ENCODE results near the gene HDAC9.

HDAC9 gene

DNA sequence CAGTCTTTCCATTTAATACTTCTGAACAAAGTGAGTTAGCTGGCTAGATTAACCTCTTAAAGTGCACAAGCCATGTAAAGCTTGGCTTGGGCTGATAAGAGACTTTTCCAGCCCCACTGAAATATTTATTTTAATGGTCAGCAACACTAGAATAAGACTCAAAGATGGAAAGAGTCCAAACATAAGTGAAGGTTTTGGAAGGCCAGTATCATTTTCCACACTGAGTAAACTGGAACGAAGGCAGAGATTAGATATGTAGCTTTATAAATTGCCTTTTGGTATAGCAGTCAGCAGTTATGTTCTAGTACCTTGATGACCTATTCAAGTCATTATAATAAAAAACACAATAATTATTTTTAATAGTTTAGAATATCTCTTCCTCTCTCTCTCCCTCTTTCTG, 102.2 kb downstream of the HDAC9 start:
- no peak for FAIRE-seq

GRCh38 chr7:18607025-18607424, 111.5 kb downstream of the HDAC9 start:
- FAIRE-seq: peak; percentile 57

DNA sequence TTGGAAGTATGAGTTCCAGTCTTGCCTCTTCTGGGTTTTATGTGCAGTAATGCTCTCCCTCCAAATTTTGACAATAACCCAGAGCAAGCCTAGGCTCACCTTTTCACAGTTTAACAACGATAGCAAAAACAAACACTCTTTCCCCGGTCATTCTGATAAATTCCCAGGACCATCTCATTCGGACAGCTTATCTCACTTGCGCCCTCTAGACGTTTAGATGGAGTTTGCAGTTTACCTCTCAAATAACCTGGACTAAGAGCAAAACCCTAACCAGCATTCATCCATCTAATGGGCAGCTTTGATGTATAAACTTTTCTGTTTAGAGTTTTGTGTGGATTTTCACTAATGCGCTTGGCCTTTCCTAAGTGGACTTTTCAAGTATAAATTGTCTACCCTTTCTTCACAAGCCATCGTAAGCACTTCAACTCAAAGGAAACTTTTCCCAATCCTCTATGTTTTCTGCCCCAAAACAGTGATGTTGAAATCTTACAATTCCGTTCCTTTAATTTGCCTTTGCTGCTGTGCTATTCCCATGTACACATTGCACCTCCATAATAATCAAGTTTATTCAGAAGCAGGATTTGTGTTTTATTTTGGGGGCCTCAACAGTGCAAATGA, 114.9 kb downstream of the HDAC9 start:
- FAIRE-seq: no peak

DNA sequence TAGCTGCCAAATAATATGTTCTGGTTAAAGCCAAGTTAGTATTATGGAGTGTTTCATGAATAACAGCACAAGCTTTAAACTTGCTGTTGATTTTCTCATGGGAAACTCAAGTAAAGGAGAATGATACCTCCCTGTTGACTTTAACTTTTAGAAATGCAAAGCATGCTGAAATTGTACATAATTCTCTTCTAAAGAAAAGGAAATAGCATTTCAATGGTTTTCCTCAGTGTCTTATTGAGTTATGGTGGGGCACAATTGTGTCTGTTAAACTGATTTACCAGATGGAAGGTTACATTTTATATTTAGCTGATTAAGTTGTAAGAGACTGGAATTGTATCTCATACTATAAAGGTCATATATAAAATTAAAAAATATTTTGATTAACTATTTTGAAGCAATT, 119.3 kb downstream of the HDAC9 start:
- no peak for FAIRE-seq

DNA sequence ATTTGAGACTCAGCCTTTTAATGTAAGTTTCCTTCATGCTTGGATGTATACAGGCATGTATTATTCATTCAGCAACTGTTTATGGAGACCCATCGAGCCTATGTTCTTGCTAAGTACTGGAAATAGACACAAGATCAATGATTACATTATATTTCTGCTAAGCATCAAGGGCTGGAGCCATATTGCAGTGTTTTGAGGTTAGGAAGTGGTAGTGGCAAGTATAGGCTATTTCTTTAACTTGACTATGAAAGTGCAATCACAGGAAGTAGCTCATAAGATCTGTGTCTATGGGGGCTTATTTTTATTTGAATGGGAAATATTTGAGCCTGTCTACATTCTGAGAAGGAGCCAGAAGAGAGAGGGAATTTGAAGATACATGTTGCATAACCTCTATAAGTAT, 123.8 kb downstream of the HDAC9 start:
- FAIRE-seq: no peak

- FAIRE-seq: no peak
Observed at GRCh38 chr7:18623389-18623788, 127.8 kb downstream of the HDAC9 start.

GRCh38 chr7:18624459-18624858, 128.9 kb downstream of the HDAC9 start:
- no peak for FAIRE-seq

- no peak for FAIRE-seq
Observed at GRCh38 chr7:18626086-18626485, 130.5 kb downstream of the HDAC9 start.

DNA sequence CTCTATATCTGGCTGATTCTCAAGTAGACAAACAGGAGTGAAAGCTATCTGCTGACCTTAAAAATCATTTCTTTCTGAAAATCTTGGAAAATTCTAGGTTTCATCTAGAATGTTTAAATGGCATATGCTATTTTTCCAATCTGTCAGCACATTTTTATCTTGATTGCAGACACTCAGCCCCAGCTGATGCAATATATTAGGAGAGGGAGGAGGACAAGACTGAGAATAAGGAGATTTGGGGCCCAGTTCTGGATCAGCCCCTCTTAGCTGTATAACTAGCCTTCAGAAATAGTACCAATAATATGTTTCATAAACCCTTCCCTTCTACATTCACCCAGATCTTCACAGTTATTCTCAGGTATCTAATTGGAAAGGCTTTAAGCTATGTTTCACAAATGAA, 131.2 kb downstream of the HDAC9 start:
- FAIRE-seq: no peak

DNA sequence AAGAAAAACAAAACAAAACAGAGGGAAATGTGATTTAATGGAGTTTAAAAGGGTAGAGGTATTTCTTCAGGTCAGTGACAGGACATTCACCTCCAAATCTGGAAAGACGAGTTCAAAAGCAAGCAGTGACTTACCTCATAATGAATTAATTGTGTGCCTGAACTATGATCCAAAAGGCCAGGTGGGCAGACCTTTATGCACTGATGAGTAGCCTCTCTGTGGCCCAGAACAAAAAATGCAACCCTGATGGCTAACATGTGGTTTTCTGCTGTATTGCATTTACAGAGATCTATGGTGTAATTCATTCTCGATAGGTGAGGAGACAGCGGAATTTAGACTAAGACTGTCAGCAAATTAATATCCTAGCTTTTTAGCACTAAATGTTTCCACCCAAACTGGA, 142.0 kb downstream of the HDAC9 start:
- no peak for FAIRE-seq

DNA sequence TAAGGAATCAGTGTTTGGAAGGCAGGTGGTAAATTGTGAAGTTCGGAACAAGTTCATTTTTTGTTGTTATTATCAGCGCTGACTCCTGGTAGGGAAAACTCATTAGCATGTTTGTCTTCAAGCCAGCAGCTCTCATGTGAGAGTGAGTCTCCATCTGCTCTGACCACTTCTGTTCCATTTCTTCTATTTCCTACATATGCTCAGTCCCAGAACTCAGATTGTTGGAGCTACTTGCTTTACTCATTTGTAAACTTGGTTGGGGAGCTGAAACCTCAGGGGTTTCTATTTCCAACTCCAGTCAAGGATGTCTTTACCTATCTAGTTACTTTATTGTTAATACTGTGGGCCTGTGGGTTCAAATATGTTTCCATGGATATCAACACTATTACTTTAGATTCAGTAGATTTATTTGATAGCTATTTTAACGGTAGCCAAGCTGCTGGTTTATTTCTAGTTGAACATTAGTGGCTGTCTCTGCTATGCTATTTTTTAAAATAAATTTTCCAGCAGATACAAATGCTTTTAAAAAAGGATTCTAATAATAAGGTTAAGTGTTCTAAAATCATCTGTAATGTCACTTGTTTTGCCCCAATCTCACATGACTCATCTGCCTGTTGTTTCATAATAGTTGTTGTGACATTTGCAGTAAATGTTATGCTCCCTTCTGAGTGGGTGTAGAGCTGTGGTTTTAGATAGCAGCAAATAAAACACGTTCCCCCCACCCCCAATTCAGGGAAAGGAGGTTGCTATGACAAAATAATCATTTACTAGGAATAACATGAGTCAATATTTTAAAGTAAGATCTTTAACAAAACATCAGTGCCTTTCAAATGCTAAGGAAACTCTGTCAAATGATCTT, 143.3 kb downstream of the HDAC9 start:
- FAIRE-seq: peak; percentile 85

- FAIRE-seq: no peak
Observed at GRCh38 chr7:18639711-18640110, 144.2 kb downstream of the HDAC9 start.

GRCh38 chr7:18644981-18645380, 149.4 kb downstream of the HDAC9 start:
- FAIRE-seq: no peak

GRCh38 chr7:18647582-18647981, 152.0 kb downstream of the HDAC9 start:
- FAIRE-seq: no peak

GRCh38 chr7:18648849-18649758, 153.6 kb downstream of the HDAC9 start:
- FAIRE-seq: no peak

DNA sequence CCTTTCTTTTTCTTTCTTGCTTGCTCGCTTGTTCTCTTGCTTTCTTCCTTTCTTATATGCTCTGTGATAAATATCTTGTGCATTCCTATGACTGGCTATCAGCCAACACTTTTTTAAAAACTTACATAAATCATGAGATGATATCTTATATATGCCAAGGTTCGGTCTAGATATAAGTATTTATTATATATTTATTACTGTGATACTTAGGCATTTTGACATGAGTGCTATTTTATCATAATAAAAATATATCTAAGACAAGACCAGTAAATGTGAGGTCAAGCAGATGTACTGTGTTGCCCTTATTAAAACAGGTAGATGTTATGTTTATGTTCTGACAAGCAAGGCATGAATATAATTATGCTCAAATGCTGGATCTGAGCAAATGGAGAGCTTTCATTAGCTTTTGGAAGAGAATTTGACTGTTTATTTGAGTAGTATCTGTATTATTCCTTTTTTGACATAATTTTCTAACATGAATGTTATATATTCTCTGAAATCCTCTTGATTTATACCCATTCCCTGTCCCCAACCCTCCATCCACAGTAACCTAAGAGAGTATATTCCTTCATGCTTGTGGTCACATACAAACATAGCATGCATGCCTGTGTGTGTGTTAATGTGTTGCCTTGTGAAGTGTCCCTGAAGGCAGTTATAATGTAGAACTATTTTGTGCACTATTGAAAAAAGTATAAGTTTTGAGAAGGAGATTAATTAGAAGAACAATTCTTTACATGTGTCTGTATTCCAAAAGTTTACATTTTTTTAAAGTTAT, 158.0 kb downstream of the HDAC9 start:
- FAIRE-seq: no peak

GRCh38 chr7:18654709-18655108, 159.2 kb downstream of the HDAC9 start:
- FAIRE-seq: no peak

GRCh38 chr7:18655506-18655905, 160.0 kb downstream of the HDAC9 start:
- FAIRE-seq: no peak

DNA sequence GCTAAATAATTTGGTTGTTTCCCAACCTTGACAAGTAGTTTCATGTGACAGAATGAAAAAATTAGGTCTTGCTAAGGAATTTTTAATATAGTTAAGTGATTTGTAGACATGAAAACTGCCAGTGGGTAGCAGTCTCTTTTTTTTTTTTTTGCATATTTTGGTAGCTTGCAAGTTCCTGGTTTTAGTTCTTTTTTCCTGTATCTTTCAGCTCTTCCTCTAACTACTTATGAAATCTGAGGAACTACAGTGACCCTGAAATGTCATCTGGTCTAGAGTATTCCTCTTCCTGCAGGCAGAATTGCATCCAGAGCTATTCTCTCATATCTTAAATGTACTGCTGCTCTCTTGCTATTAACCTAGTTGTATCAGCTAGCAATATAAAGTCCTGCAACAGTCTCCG, 160.4 kb downstream of the HDAC9 start:
- no peak for FAIRE-seq

DNA sequence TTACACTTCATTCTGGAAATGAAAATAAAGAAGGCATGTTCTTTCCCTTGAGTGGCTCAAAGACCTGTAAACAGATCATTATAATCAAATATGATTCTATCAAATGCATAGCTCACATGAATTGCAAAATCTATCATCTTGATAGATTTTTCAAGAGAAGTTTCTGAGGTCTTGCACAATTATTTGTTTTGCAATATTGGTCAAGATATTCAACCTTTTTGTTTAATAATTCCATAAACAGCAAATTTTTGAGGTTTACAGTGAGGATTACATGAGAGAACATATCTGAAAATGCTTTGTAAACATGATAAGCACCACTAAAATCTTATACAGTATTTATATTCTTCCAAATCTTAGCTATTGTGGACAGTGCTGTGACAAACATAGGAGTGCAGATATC, 160.8 kb downstream of the HDAC9 start:
- no peak for FAIRE-seq

GRCh38 chr7:18659746-18660145, 164.2 kb downstream of the HDAC9 start:
- FAIRE-seq: no peak

DNA sequence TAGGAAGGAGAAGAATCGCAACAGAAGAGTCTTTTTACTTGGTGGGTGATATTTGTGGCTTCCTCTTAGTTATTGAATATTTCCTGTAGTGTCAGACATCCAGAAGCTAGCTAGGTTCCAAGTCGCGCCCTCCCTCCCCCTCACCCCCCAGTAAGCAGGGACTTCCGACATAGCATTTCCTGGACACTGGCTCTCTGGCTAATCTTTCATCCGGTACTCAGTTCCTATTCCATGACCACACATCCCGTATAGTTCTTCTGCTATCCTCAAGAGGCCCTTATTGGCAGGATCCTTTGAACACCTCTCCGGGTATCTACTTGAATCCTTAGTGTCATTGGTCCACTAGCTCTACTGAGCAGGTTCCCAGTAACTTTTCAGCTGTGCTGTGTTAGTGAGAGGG, 167.8 kb downstream of the HDAC9 start:
- no peak for FAIRE-seq
